Heart left ventricle (tissue), 16 donors: ENCODE data around the gene TMEM269. TPM values are rescaled to one million over a fixed set of nuclear protein-coding genes. Genes with fewer than 3 reads are reported as not detected.
A peak's percentile ranks its signal among the peaks of the same experiment; 100 is the strongest.

ENCODE experiments used
- ATAC-seq, 4 donors: fragments of 200-7000 bp; cut with Tn5 transposase; one replicate each; pipeline ENCODE4 v1.9.1; 2020 to 2022; ENCODE audit warnings: moderate library complexity in 4 of 4, mild to moderate bottlenecking in 3 of 4, moderate number of reproducible peaks in 1 of 4
- DNase-seq, 5 donors: peaks; one replicate each; pipeline ENCODE4 v3.0.0-alpha.2; 2020
- H3K27ac ChIP-seq, 12 donors: fragments of 200-600 bp; sonication (generic) in 4 of 12; one replicate each; pipeline versions ENCODE4 v1.5.0 to v1.8.0; 2016 to 2022; ENCODE audit warnings: mild to moderate bottlenecking in 2 of 12
- H3K27me3 ChIP-seq, 9 donors: fragments of 200-600 bp; sonication (generic) in 2 of 9; one replicate each; pipeline versions ENCODE4 v1.5.1 to v1.8.0; 2016 to 2022; ENCODE audit warnings: mild to moderate bottlenecking in 3 of 9
- H3K36me3 ChIP-seq, 9 donors: fragments of 200-600 bp; sonication (generic) in 2 of 9; one replicate each; pipeline versions ENCODE4 v1.5.0 to v1.8.0; 2018 to 2022; ENCODE audit warnings: mild to moderate bottlenecking in 2 of 9
- H3K4me1 ChIP-seq, 12 donors: fragments of 200-600 bp; sonication (generic) in 4 of 12; one replicate each; pipeline versions ENCODE4 v1.5.0 to v1.8.0; 2016 to 2022; ENCODE audit warnings: mild to moderate bottlenecking in 3 of 12
- H3K4me3 ChIP-seq, 12 donors: fragments of 200-600 bp; sonication (generic) in 4 of 12; one replicate each; pipeline versions ENCODE4 v1.5.0 to v1.8.0; 2017 to 2022; ENCODE audit warnings: mild to moderate bottlenecking in 9 of 12, moderate library complexity in 4 of 12
- H3K9me3 ChIP-seq, 12 donors: fragments of 200-600 bp; sonication (generic) in 4 of 12; one replicate each; pipeline versions ENCODE4 v1.5.0 to v1.8.0; 2016 to 2022; ENCODE audit warnings: mild to moderate bottlenecking in 1 of 12
- CTCF ChIP-seq, 12 donors: fragments of 200-600 bp; sonication (generic) in 4 of 12; IDR thresholded peaks; one replicate each; pipeline versions ENCODE4 v1.5.0 to v1.8.0; 2018 to 2022; ENCODE audit warnings: antibody characterized with exemption in 12 of 12, mild to moderate bottlenecking in 5 of 12
- POLR2A ChIP-seq, 2 donors: fragments of 450-650 bp; IDR thresholded peaks; one replicate each; pipeline ENCODE4 v1.6.1; 2017; ENCODE audit warnings: antibody characterized with exemption in 2 of 2, mild to moderate bottlenecking in 2 of 2, moderate library complexity in 2 of 2
- WGBS, 4 donors: extraction: QIAGEN DNeasy Blood & Tissue Kit in 2 of 4; methylation state at CpG; one replicate each; pipeline versions ENCODE4 v1.1.5 to v1.1.7; 2013 to 2018; 5-methylcytosine and 5-hydroxymethylcytosine counted together
- intact Hi-C, 10 donors: fragments of 100-400 bp; cut with DNase I; formaldehyde crosslinking; loops; one replicate each; pipeline versions ENCODE4 v1.11.1 to v1.14.2; 2022
- polyA plus RNA-seq, 2 donors: library from polyadenylated mRNA; stranded (reverse); fragments of 200-250 nt; gene quantifications; one replicate each; pipeline ENCODE4 v1.2.3, GENCODE V29; 2013
- total RNA-seq, 9 donors: library from RNA; depleted of rRNA in 2 of 9; stranded (reverse); fragments of >200 nt in 2 of 9; fragmentation: NEBNext Ultra II Directional in 3 of 9; extraction: Animal tissue kit (Norgen Biotek cat#: 25700) in 3 of 9; gene quantifications; one replicate each; pipeline versions ENCODE4 v1.1.0 to v1.2.4, GENCODE V29; 2016 to 2023
- donor health status: ischemic (EF 13 %, LVEDD 7.1; RV severe dilation, severe dysfunction).
- donor health status: healthy with polysubstance abuse.
- donor health status: DM: no; HTN: yes; CAD: no.
- donor health status: DM: no; HTN: no; CAD: no.
- donor health status: ischemic (EF 25% LVEDD 6.9; RV normal size, moderate dysfunction).
- donor health status: ischemic (EF 25% LVEDD 5.7; RV mildly dilated, moderate dysfunction).
- donor health status: healthy.
- donor health status: DM: yes; HTN: yes; CAD: no.
- donor health status: ischemic (EF 35%, LVEDD 5.7; RV mildly dilated, moderate dysfunction).
- donor health status: nonischemic (EF 11% LVEDD 7.7; RV severe dilation, severe dysfunction).
- donor health status: DM: yes; HTN: yes; CAD: no.
- donor health status: PGD.
- donor health status: ischemic (EF 29% LVEDD 5.4; RV normal size, mild dysfunction).
- donor health status: nonischemic (EF 23%, LVEDD 6.1; RV moderate dilation, normal function).

TMEM269 gene
- total and polyA plus RNA-seq, 11 donors = 0.06 to 0.19 (median 0.07) TPM; not detected in 8

GRCh38 chr1:42768172-42768571, 16.6 kb upstream of the TMEM269 start:
- no peaks in the 10 kb centered on the region for H3K27me3 ChIP-seq
- ATAC-seq (no peak), DNase-seq (no peak)
- peak overlapping the region in 10 of 12 donors; percentile 82 to 98 (median 95) for H3K4me3 ChIP-seq
- WGBS, 4 donors = 72 to 80% (median 75%) methylated on average over 2 of the region's 2 CpGs
- H3K4me1 ChIP-seq = peaks cover 3 to 50% (median 30%) of the 10 kb centered on the region in 12 donors
- no peak overlapping the region for H3K27ac ChIP-seq
- no peaks in the 10 kb centered on the region for H3K9me3 ChIP-seq
- intact Hi-C loops = loop anchor here in 7 of 10 donors (5.0 to 10.0 kb wide), 8 partner anchors 49 to 433 kb away; partner anchors contain the start of genes YBX1 (in 6 of the 7), ERMAP (in 1 of the 7), FOXJ3 (in 1 of the 7) and SVBP (in 1 of the 7)
- TF ChIP-seq CTCF (IDR thresholded peaks at IDR 0.05) (no peak), POLR2A (IDR thresholded peaks at IDR 0.05) (no peak)
- peaks cover 0 to 8% (median 0%) of the 10 kb centered on the region in 9 donors for H3K36me3 ChIP-seq

GRCh38 chr1:42769811-42770210, 15.0 kb upstream of the TMEM269 start:
- intact Hi-C loops = loop anchor here in 9 of 10 donors (5.0 to 10.0 kb wide), 12 partner anchors 47 to 435 kb away; partner anchors contain the start of genes YBX1 (in 6 of the 9), ERMAP (in 1 of the 9), FOXJ3 (in 1 of the 9) and SVBP (in 1 of the 9)
- Histone ChIP-seq H3K36me3 (peaks cover 0 to 24% (median 15%) of the 10 kb centered on the region in 9 donors), H3K27me3 (no peaks in the 10 kb centered on the region), H3K4me1 (peaks cover 3 to 44% (median 23%) of the 10 kb centered on the region in 12 donors), H3K9me3 (no peaks in the 10 kb centered on the region), H3K27ac (no peak overlapping the region), H3K4me3 (no peak overlapping the region)
- DNase-seq (no peak), ATAC-seq (no peak)
- no peak for TF ChIP-seq CTCF (IDR thresholded peaks at IDR 0.05)
- 82 to 90% (median 88%) methylated on average over 3 of the region's 3 CpGs for WGBS, 4 donors

- 47 to 75% (median 48%) methylated on average over 2 of the region's 2 CpGs for WGBS, 4 donors
- Histone ChIP-seq H3K27me3 (no peaks in the 10 kb centered on the region), H3K9me3 (no peaks in the 10 kb centered on the region), H3K4me1 (peaks cover 0 to 23% (median 10%) of the 10 kb centered on the region in 12 donors), H3K27ac (no peak overlapping the region), H3K4me3 (no peak overlapping the region), H3K36me3 (peaks cover 0 to 57% (median 51%) of the 10 kb centered on the region in 9 donors)
- ATAC-seq = no peak
- TF ChIP-seq POLR2A (IDR thresholded peaks at IDR 0.05) = no peak
- no peak for TF ChIP-seq CTCF (IDR thresholded peaks at IDR 0.05)
- no peak for DNase-seq
- intact Hi-C loops = loop anchor here in 2 of 10 donors (10.0 kb wide), 4 partner anchors 81 to 301 kb away; no protein-coding TSS in a partner anchor
These were observed 11.4 kb upstream of the TMEM269 start for GRCh38 chr1:42773420-42773819.

- DNase-seq = no peak
- intact Hi-C loops = loop anchor here in 7 of 10 donors (5.0 to 10.0 kb wide), 6 partner anchors 80 to 300 kb away; no protein-coding TSS in a partner anchor
- TF ChIP-seq POLR2A (IDR thresholded peaks at IDR 0.05) (no peak), CTCF (IDR thresholded peaks at IDR 0.05) (no peak)
These were observed 9.8 kb upstream of the TMEM269 start for GRCh38 chr1:42774928-42775526.

More at GRCh38 chr1:42774928-42775526, 9.8 kb upstream of the TMEM269 start:
- H3K4me3 ChIP-seq = no peak overlapping the region
- WGBS, 4 donors = 81 to 92% (median 86%) methylated on average over 5 of the region's 5 CpGs
- no peaks in the 10 kb centered on the region for H3K9me3 ChIP-seq
- H3K27me3 ChIP-seq = no peaks in the 10 kb centered on the region
- no peak for ATAC-seq
- peaks cover 0 to 19% (median 0%) of the 10 kb centered on the region in 12 donors for H3K4me1 ChIP-seq
- H3K27ac ChIP-seq = no peak overlapping the region
- peaks cover 0 to 69% (median 59%) of the 10 kb centered on the region in 9 donors for H3K36me3 ChIP-seq
